Stimulated activated CD4-positive, alpha-beta T cell treated with anti-CD3 and anti-CD28 coated beads, Interleukin-4, amount 100 ng/mL, for 1 hour (primary cell): Measurements from ENCODE around the gene BPHL.
"Not testable (repeated sequence)": the region's sequence is repeated elsewhere in the genome, so short reads cannot be mapped to it uniquely, and the experiment has no call there.

Experiments
- DNase-seq: peaks from one replicate; pipeline ENCODE4 v3.0.0-alpha.2; 2020

The BPHL gene

DNA sequence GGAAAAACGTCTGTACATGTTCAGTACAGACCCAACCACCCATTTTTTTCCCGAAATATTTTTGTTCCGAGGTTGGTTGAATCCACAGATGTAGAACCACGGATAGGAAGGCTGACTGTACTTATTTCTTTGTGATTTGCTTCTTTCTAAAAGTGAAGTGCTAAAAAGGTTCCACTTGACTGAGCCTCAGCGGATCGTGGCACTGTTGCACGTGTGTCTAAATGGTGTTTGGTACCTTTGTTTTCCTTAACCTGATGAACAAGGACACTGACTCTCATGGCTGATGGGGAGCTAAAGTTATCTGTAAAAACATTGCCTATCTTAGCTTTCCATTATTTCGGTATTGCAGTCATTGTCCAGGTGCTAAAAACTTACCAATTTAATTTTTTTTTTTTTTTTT lies 6.2 kb downstream of the BPHL start:
- DNase-seq = no peak

DNA sequence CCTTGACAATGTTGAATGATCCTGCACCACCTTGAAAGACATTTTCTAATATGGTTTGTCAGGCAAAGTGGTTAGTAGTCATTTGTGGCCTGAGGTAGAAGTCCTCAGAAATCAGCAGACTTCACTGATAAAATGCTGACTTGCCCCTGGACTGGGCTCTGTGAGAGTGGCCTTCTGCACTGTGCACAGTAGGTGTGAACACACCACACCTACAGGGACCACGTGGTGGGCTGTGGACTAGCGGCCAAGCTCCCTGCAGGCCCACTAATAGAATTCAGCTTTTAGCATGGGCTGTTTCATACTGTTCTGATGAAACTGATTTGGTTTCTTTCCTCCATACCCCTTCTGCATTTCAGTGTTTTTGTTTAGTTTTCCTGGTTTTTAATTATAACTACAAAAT lies 7.3 kb downstream of the BPHL start:
- DNase-seq = no peak

DNA sequence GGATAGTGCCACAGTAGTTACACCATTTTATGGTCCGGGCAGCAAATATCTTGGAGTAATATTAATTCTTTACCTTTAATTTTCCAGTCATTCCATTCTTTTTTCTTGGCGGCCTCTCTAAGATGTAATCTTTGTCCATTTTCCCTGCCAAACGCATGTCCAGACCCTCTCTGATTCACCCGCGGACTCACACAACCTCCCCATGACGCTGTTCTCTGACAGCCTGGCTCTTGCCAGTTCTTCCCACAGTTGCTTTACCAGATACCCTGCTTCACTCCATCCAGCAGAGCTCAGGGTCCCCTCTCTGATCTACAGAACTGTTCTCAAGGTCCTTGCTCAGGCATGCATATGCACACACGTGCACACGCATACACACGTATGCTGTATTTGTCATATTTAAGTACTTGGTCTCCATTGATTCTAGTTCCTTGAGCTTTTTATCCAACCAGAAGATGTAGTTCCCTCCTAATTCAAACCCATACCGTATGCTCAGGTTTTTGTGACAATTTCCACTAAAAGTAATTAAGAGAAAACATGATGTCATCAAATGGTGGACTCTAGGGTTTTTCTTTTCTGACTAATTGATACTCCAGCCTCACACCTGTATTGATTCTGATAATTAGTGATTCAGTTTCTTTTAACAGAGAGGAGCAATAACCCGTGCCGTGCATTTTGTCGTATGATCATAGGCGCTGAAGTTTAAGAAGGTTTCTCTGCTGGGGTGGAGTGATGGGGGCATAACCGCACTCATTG lies 10.0 kb downstream of the BPHL start:
- no peak for DNase-seq

DNA sequence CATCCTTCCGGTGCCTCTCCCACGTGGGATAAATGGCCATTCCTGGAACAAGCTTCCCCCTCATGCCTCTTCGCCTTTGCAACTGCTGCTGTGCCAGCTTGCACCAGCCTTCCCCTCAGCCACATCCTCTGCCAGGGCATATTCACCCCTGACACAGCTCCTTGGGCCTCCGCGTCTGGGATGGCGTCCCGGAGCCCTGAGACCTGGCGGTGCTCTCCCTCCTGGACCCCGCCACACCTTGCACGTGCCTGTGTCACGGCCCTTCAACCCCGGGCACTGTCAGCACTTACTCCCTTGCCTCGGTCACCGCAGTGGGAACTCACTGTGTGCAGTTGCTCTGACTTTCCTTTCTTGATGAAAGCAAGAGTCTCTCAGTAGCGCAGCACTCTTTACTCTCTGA lies 13.2 kb downstream of the BPHL start:
- DNase-seq = no peak

DNA sequence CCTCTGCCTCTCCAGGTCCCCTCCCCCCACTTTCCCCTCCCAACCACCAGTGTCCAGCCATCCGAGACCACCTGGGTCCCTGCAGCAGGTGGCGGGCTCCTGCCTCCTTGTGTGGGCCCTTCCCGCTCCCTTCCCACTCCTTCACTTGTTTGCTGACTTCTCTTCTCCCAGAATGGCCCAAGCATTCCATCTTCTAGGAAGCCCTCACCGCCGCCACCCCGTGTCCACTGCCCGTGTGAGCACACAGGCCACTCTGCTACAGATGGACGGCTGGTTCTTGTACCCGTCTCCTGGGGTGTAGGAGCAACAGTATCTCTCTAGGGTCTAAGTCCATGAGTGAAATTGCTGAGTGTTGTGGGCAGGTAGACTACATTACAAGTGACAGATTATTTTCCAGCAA lies 15.0 kb downstream of the BPHL start:
- DNase-seq = no peak

DNA sequence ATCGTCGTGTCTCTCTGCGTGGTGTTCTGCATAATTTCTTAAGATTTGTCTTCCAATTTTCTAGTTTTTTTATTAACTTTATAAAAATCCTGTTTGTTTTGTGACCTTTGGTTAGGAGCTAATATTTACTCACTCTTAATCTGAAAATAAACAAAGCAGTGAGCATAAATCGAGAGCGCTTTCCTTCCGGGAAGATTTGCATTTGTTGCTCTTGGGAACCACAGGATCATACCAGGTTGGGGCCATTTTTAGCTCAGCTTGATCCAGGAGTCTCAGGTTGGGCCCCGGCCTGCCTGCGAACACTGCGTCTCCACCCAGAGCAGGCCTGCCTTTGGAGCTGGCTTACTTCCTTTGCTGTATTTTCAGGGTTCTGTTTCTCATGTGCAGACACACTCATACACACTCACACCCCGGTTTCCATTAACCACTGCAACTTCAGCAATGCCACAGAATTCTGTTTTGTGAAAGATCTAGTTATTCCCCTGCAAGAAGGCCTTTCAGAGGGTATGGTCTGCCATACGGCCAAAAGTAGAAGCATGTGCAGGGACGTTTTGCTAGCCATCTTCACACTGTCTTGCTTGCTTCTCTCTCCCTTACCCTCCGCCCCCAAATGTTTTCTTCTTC lies 17.3 kb downstream of the BPHL start:
- DNase-seq = no peak

DNA sequence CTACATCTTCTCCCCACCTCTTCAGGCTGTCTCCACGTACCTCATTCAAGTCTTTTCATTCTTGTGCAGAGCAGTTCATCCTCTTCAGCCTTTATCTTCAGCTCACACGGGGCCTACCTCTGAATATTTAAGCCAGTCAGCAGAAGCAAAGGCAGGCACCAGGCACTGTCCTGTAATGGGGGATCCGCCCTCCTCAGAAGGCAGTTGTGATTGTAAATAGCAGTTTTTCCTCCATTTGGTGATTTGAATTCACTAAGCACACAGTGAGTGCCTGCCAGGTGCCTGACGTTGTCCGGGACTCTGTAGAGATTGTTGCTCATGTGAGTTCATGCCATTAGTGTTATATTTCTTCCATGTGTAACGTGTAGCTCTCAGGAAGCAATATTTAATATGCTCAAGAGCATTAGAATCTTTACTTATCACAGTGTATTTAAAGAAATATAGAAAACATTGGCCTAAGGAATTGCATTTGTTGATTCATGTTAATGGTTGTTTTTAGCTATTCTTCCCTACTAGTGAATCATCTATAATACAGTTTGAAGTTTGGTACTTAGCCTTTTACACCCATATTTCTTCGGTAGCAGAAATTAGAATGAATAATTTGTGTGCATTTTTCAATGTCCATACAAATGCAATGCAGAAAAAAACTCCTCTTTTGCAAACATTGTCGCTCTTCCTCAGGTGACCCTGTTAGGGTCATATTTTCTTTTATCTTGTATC lies 17.9 kb downstream of the BPHL start:
- DNase-seq = no peak

DNA sequence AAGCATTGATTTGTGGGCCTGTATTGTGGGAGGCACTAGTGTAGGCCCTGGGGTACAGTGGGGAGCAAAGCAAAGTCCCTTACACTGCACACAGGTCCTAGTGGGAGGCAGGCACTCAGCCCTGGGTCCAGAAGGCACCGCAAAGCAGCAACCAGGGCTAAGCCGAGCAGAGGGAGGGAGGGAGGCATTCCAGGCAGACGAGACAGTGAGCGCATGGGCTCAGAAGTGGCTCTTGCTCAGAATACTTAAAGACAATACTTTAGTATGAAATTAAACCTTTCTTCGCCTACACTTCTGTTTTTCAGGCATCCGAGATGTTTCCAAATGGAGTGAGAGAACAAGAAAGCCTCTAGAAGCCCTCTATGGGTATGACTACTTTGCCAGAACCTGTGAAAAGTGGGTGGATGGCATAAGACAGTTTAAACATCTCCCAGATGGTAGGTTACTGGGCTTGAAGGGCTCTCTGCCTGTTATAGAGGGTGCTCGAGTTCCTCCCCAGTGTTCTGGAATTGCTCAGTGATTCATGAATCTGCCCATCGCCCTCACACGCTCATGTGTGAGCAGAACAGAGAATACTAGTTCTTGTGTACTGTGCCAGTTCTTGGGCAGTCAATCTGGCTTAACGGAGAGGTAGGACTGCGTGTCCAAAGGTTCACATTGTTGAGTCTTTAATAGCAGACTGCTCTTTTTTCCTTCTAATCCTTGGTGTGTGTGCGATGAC lies 18.7 kb downstream of the BPHL start:
- no peak for DNase-seq

DNA sequence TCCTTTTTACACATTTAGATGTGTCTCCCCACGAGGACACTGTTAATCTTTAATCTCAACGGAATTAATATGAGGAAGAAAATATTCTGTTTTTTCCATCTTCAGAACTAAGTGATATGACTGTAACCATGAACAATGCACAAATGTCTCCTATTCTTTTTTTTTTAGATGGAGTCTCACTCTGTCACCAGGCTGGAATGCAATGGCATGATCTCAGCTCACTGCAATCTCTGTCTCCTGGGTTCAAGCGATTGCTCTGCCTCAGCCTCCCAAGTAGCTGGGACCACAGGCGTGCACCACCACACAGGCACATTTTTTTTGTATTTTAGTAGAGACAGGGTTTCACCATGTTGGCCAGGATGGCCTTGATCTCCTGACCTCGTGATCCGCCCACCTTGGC lies 19.4 kb downstream of the BPHL start:
- DNase-seq = not testable (repeated sequence)

DNA sequence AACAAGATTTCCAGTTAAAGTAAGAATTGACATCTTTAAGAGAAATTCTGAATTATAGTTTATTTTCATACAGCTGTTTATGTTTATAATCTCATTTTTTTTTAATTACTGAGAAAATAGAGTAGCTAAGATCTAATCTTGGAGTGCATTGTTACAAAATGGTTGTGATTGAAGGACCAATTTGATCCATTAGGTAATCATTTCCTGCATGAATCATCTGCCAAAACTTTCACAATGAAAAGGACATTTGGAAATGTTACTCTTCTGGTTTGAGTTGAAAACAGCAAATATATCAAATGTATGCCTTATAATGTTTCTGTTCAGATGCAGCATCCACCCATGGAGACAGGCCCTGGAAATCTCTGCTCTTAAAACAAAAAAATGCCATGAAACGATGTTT lies 19.8 kb downstream of the BPHL start:
- DNase-seq = no peak

DNA sequence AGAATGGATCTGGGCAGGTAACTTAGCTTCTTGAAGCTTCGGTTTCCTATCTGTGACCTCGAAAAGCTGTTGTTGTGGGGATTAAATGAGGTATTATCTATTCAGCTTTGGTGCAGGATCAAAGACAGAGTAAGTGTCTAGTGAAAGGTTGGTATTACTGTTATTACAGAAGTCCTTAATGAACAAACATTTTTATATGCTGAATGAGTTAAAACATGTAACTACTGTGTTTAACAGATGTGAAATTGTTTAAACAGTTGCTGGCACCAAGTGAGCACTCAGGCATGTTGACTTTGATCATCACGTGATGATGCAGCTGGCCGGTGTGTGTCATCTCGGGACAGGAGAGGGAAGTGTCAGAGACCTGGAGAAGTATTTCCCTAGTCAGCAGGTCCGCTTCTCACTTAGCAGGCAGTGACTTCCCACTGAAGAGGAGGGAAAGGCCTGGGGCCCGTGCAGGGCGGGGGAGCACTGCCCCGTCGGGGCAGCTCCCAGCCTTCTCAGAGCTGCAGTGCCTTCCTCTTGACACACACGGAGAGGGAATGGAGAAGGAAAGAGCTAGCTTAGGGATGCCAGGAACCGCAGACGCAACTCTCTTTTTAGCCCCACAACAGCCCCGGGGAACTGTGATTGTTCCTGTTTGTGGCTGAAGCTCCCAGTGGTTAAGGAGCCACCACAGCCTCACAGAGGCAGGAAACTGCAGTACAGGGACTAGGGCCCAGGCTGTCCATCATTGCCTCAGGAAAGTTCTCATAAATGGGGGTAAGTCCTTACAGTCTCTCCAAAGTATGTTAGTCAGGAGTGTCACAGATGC lies 20.8 kb downstream of the BPHL start:
- no peak for DNase-seq

DNA sequence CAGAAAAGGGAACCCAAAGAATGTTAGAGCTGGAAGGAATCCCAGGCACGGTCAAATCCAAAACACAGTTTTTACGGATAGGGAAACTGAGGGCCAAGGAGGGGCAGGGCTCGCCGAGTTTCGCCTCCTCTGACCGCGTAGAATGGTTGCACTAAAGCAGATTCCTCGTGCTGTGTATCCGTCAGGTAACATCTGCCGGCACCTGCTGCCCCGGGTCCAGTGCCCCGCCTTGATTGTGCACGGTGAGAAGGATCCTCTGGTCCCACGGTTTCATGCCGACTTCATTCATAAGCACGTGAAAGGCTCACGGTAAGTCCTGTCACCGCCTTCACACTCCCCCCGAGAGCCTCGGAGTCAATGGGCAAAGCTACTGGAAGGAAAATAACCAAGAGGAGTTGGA lies 21.7 kb downstream of the BPHL start:
- DNase-seq = no peak

DNA sequence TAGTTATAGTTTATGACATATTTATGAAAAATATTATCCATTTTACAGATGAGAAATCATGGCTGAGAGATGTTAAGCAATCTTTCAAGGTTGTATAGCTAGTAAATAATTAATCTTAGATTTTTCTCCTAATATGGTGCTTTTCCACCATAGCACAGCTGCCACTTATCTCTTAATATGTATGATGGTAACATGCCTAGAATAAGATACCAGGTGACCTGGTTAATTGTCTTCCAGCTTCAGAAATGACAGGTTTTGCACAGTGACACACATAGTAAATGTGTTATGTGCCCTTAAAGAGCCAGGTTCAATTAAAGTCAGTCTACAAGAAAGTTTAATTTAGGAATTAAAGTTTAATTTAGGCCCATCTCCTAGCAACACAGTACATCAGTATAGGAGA lies 24.0 kb downstream of the BPHL start:
- no peak for DNase-seq

DNA sequence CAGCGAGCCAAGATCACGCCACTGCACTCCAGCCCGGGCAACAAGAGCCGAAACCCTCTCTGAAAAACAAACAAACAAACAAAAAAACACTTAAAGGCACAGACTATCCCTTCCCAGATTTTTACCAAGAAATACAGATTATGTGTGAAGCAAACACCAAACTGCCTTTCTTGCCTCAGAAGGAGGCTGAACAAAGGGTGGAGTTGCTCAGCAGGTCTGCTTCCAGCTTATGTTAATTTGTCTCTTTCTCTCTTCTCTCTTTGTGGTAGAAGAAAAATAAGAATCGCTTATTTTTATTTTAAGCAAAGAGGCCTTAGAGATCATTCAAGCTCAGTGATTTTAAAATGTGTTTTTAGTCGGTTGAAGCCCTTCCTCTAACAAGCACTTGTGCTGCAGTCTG lies 24.6 kb downstream of the BPHL start:
- DNase-seq = no peak

DNA sequence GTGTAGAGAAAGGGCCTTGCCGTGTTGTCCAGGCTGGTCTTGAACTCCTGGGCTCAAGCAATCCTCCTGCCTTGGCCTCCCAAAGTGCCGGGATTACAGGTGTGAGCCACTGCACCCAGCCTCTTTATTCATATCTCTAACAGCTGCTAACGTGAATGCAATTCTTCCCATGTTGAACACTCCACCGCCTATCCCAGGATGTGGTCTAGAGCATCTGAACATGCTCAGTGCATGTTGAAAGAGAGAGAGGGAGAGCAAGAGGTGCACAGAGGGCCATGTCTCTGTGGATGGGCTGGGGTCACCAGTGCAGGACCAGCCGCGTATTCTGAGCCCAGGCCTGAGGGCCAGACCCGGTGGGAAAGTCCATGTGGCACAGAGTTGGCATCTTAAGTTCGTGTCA lies 26.1 kb downstream of the BPHL start:
- no peak for DNase-seq

DNA sequence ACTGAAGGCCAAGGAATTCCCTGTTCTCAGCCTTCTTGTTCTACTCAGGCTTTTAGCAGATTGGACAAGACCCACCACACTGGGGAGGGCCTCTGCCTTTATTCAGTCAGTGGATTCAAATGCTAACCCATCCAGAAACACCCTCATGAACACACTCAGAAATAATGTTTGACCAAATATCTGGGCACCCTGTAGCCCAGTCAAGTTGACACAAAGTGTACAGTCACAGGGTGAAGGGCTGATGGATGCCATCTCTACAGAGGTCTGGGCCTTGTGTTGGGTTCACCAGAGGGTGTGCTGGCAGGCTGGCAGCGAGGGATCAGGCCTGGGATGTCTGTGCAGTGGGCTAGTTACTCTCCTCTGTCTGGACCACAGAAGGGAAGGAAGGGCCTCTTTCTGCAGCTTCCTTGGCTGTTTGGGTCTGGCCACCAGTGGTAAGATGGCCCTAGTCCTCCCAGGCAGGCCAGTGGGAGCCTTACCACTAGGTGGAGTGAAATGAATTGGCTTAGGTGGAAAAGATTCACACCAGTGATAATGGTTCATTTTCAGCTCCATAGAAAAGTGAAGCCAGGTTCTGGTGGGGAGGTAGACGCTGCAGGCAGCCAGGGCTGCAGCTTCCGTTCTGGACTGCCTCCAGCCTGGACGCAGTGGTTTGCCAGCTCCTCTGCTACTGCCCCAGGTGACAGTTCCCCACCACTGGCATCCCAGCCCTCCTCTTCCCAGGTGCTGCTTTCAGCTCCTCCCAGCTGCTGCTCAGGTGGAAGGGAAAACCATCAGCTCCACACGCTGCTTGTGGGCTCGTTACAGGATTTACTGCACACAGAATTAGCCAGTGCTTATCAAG lies 29.6 kb downstream of the BPHL start:
- DNase-seq = no peak

DNA sequence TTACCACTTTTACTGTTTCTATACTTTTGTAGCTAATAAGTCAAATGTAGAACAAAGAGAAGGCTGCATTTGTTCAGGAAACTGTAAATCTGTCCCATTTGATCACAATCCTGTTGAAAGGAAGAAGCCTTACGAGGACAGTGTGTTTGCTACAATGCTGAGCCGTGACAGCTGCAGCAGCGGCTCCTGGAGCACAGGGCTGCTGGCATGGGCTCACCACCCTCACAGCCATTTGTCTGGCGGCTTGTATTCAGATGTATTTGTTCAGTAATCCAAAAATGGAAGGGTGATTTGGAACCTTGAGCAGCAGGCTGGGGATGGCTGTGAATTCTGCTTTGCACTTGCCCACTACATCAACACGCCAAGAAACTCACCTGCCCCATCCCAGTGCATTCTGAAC lies 33.2 kb downstream of the BPHL start:
- DNase-seq = no peak

DNA sequence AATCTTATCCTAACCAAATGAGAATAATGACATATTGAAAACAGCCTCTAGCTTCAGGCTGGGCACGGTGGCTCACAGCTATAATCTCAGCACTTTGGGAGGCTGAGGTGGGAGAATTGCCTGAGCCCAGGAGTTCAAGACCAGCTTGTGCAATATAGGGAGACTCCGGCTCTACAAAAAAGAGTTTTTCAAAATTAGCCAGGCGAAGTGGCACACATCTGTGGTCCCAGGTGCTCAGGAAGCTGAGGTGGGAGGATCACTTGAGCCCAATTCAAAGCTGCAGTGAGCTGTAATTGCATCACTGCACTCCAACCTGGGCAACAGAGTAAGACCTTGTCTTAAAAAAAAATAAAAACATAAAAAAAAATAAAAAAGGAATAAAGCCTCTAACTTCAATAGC lies 34.2 kb downstream of the BPHL start:
- no peak for DNase-seq

DNA sequence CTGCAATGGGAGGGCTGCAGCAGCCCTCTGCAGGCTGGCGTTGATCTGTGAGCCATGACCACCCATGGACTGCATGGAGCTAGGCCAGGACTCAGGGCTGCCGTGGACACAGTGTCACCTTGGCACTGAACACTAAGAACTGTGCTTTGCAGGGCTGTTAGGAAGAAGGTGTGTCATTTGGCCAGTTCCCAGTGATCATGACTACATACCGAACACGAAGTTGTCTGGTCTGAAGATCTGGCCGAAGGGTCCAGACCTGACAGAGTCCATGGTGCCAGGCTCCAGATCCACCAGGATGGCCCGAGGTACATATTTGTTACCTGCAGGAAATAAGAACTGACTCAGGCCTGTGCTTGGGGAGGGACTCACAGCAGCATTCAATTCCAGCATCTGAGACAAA lies 36.9 kb downstream of the BPHL start:
- not testable (repeated sequence) for DNase-seq

DNA sequence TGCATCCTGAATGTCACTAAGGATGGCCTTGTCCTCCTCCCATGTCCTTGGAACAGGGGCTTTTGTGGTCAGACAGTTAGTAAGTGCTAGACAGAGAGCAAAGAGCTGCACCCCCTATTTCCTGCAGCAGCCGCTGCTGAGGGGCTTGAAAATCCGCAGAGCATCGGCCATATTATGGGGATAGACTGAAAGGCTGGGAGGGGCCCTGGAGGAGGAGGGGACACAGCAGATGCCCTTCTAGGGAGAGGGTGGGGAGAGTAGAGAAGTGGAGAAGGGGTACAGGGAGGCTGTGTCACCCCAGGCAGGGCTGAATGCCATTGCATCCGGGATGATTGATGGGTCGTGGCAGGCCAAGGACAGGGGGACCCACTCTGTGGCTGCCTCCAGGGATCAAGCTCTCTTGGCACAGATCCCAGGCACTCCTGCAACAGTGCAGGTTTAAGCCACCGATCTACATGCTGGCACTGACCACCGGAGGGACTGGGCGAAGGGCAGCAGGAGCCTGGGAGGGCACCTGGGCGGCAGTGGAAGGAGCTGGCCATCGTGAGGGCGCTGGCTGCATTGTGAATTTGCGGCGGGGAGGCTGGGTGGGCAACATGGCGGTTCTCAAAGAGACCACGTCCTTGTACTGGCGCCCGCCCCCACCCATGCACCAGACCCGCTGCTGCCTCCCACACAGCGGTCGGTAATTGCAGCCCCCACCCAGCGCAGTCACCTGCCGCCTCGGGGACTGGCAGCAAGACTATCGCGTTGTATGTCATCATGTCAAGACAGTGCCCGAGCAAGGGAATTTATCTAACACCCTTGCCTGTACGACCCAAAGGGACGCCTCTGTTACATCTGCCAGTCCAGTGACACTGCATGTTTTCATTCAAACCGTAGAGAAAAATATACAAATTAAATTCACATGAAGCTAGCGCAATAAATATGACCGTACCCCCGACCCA lies 37.9 kb downstream of the BPHL start:
- peak; percentile 16 for DNase-seq
